Measurements from ENCODE around the gene NAPG.
A peak's percentile ranks its signal among the peaks of the same experiment; 100 is the strongest.

Gene NAPG

GRCh38 chr18:10514601-10515000, 11.2 kb upstream of the NAPG start:
- no peak for TF ChIP-seq CTCF (conservative IDR thresholded peaks at IDR 0.05)
- no peak overlapping the region for H3K27ac ChIP-seq

- H3K27ac ChIP-seq, result no peak overlapping the region
These were observed 10.4 kb upstream of the NAPG start for GRCh38 chr18:10515456-10515855.

DNA sequence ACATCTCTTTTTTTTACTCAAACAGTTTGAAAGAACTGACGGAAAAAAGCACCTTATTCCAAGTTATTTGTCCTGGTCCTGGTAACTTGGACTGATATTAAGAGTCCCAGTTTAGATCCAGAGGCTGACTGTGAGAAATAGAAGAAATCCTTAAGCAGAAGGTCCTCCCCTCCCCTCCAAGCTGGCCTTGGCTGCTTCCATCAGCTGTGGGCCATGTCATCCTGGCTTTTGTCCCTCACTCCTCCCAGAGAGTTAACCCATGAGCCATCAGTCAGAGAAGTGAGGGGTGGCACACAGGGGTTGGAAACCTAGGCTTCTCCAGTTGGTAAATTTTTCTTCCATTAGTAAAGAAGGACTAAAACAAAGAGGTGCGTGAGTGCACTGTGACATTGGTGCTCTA, 9.7 kb upstream of the NAPG start:
- TF ChIP-seq CTCF (conservative IDR thresholded peaks at IDR 0.05), result no peak
- H3K27ac ChIP-seq, result no peak overlapping the region

More at GRCh38 chr18:10515456-10515855, 10.4 kb upstream of the NAPG start:
- no peak for TF ChIP-seq CTCF (conservative IDR thresholded peaks at IDR 0.05)

- peak overlapping the region; percentile 50; the same call in 1 of the 2 replicates for H3K27ac ChIP-seq
- peak; percentile 55 for TF ChIP-seq CTCF (conservative IDR thresholded peaks at IDR 0.05)
These were observed 7.1 kb upstream of the NAPG start for GRCh38 chr18:10518595-10519255.

- no peak for TF ChIP-seq CTCF (conservative IDR thresholded peaks at IDR 0.05)
- peak overlapping the region; percentile 50 for H3K27ac ChIP-seq
These were observed 6.5 kb upstream of the NAPG start for GRCh38 chr18:10519366-10519765.

- TF ChIP-seq CTCF (conservative IDR thresholded peaks at IDR 0.05), result peak; percentile 95
- peak overlapping the region; percentile 50 for H3K27ac ChIP-seq
These were observed 5.6 kb upstream of the NAPG start for GRCh38 chr18:10519999-10520935.

DNA sequence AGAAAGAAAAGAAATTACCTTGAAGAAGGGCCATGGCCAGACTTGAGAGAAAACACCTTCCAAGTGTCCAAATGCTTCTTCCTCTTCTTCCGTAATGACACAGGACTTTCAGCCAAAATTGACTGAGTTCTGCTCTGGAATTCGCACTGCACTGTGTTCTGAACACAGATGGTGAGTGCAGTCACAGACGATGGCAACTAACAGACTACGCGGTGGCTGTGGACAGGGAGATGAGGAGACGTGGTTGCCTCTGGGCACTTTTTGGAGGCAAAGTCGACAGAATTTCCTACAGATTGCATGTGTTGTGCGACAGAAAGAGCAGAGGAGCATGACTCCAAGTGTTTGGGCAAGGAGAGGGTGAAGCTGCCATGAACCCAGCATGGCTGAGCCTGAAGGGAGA, 4.3 kb upstream of the NAPG start:
- TF ChIP-seq CTCF (conservative IDR thresholded peaks at IDR 0.05), result no peak
- no peak overlapping the region for H3K27ac ChIP-seq

Data from VCaP (cell line).